Progenitor cell of endocrine pancreas (in vitro differentiated cells): ENCODE measurements around the gene VILL. TPM values are rescaled to one million over a fixed set of nuclear protein-coding genes. Genes with fewer than 3 reads are reported as not detected.

ENCODE experiments used
- DNase-seq: peaks from one replicate; pipeline ENCODE4 v3.0.0; 2021; ENCODE audit warnings: low spot score; ENCODE audit not compliant: unreplicated experiment
- H3K27ac Mint-ChIP-seq: 2 replicates; pipeline ENCODE4 v1.8.0; 2021; ENCODE audit warnings: mild to moderate bottlenecking, moderate library complexity, mixed read lengths
- H3K27me3 Mint-ChIP-seq: 2 replicates; pipeline ENCODE4 v1.8.0; 2021; ENCODE audit warnings: mixed read lengths
- H3K36me3 Mint-ChIP-seq: 2 replicates; pipeline ENCODE4 v1.8.0; 2022; ENCODE audit warnings: mixed read lengths; ENCODE audit not compliant: insufficient read depth
- H3K4me1 Mint-ChIP-seq: 2 replicates; pipeline ENCODE4 v1.8.0; 2021; ENCODE audit warnings: low read depth, mixed read lengths
- H3K4me3 Mint-ChIP-seq: 2 replicates; pipeline ENCODE4 v1.8.0; 2021; ENCODE audit warnings: low read depth, mild to moderate bottlenecking, moderate library complexity, mixed read lengths
- H3K9me3 Mint-ChIP-seq: 2 replicates; pipeline ENCODE4 v1.8.0; 2021; ENCODE audit warnings: low read depth, mixed read lengths
- CTCF ChIP-seq: fragments of 200-600 bp; sonication (generic); IDR thresholded peaks from one replicate; pipeline ENCODE4 v1.5.0; 2021; ENCODE audit warnings: antibody characterized with exemption, mild to moderate bottlenecking; ENCODE audit not compliant: unreplicated experiment
- total RNA-seq: library from RNA; stranded (reverse); gene quantifications from 2 replicates; pipeline ENCODE4 v1.2.1, GENCODE V29; 2021

VILL gene
- total RNA-seq, 1 donor from 2014 or later = 6.8 TPM

DNA sequence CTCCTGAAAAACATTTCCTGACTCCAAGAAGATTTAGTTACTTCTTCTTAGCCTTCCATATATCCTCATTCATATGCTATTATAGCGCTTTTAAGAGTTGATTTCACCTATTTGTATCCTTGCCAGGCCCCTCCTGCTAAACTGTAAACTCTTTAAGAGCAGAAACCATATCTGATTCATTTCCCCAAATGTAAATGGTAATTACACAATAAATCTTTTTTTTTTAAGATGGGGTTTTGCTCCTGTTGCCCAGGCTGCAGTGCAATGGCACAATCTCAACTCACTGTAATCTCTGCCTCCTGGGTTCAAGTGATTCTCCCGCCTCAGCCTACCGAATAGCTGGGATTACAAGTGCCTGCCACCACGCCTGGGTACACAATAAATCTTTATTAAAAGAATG is 52.9 kb downstream of the VILL start:
- Mint-ChIP-seq H3K9me3 (no peaks in the 10 kb centered on the region), H3K36me3 (no peaks in the 10 kb centered on the region), H3K27me3 (peaks cover 26% of the 10 kb centered on the region), H3K4me1 (peaks cover 11% of the 10 kb centered on the region), H3K27ac (no peak overlapping the region), H3K4me3 (no peak overlapping the region)
- TF ChIP-seq CTCF = no peak
- no peak for DNase-seq

DNA sequence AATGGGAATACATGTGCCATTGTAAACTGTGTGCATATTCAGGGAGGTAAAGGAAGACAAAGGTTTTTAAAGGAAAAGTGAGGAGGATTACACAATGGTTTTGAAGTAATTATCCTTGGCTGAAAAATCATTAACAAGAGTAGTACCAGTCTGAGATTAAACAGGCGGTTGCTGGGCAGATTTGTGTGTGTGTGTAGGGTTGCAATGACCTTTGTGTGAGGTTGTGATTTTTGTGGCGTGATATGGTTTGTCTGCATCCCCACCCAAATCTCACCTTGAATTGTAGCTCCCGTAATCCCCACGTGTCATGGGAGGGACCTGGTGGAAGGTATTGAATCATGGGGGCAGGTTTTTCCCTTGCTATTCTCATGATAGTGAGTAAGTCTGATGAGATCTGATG is 55.4 kb downstream of the VILL start:
- Mint-ChIP-seq H3K9me3 (no peaks in the 10 kb centered on the region), H3K4me3 (no peak overlapping the region), H3K27me3 (peaks cover 4% of the 10 kb centered on the region), H3K27ac (no peak overlapping the region), H3K4me1 (peaks cover 7% of the 10 kb centered on the region), H3K36me3 (no peaks in the 10 kb centered on the region)
- TF ChIP-seq CTCF = no peak
- DNase-seq = no peak

GRCh38 chr3:38046821-38047220 is 56.2 kb downstream of the VILL start:
- no peak for DNase-seq
- no peak for TF ChIP-seq CTCF
- H3K27me3 Mint-ChIP-seq = peaks cover 4% of the 10 kb centered on the region
- no peaks in the 10 kb centered on the region for H3K36me3 Mint-ChIP-seq
- H3K4me1 Mint-ChIP-seq = peaks cover 7% of the 10 kb centered on the region
- H3K4me3 Mint-ChIP-seq = no peak overlapping the region
- no peak overlapping the region for H3K27ac Mint-ChIP-seq
- no peaks in the 10 kb centered on the region for H3K9me3 Mint-ChIP-seq

DNA sequence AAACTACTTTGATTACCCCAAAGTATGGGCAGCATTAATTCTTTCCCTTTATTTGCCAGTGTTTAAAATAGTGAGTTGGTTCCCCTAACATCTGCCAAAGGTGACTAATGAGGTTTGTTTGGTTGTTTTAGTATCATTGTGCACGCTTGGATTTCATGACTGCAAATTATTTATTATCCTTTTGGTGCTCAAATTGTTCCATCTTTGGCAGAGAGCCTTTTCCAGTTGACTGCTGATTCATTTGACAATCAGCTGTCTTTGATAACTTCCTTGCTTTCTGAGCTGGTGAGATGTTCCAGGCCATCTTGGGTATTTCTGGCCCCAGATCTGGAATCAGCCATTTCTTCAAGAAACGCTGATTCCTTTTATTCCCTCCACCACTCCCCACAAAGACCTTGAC is 57.3 kb downstream of the VILL start:
- no peak for TF ChIP-seq CTCF
- H3K4me3 Mint-ChIP-seq = no peak overlapping the region
- peaks cover under 1% of the 10 kb centered on the region for H3K27me3 Mint-ChIP-seq
- no peak for DNase-seq
- peaks cover 3% of the 10 kb centered on the region for H3K9me3 Mint-ChIP-seq
- H3K4me1 Mint-ChIP-seq = peaks cover 7% of the 10 kb centered on the region
- H3K36me3 Mint-ChIP-seq = no peaks in the 10 kb centered on the region
- no peak overlapping the region for H3K27ac Mint-ChIP-seq

DNA sequence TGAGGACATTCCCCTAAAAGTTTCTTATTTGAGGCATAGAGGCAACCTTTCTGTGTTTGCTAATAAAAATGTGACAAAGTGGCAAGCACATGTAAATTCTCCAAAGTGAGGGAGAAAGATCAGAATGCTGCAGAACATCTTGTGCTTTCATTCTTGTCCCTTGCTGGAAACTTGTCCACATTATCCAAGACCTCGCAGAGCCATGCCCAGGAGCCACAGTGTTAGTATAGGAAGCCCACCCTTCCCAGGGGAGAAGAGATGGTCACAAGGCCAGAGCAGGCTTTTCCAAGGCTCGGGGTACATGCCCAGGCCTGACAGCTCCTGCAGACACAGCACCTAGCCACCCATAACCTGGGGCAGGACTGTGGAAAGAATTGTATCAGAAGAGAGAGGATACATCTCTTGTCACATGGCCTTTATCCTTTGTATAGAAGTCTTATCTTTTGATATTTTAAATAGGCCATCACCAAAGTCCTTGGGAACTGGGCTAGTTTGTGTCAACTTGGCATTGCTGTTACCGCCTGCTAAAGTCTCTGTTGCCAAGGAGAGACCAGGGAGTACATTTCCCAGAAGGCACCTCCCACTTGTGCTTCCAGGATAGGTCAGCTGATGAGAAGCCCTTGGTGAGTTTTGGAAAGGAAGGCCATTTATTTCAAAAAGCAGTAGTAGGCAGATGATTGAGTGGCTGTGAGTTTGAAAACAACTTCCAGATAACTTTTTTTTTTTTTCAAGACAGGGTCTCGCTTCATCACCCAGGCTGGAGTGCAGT is 59.0 kb downstream of the VILL start:
- peaks cover 10% of the 10 kb centered on the region for H3K4me1 Mint-ChIP-seq

More for the DNA sequence above, 59.0 kb downstream of the VILL start:
- Mint-ChIP-seq H3K27me3 (no peaks in the 10 kb centered on the region), H3K36me3 (no peaks in the 10 kb centered on the region), H3K4me3 (no peak overlapping the region), H3K27ac (no peak overlapping the region), H3K9me3 (peaks cover 3% of the 10 kb centered on the region)
- TF ChIP-seq CTCF = no peak
- DNase-seq = no peak
